ENCODE measurements around the gene CAPN15.

DNA sequence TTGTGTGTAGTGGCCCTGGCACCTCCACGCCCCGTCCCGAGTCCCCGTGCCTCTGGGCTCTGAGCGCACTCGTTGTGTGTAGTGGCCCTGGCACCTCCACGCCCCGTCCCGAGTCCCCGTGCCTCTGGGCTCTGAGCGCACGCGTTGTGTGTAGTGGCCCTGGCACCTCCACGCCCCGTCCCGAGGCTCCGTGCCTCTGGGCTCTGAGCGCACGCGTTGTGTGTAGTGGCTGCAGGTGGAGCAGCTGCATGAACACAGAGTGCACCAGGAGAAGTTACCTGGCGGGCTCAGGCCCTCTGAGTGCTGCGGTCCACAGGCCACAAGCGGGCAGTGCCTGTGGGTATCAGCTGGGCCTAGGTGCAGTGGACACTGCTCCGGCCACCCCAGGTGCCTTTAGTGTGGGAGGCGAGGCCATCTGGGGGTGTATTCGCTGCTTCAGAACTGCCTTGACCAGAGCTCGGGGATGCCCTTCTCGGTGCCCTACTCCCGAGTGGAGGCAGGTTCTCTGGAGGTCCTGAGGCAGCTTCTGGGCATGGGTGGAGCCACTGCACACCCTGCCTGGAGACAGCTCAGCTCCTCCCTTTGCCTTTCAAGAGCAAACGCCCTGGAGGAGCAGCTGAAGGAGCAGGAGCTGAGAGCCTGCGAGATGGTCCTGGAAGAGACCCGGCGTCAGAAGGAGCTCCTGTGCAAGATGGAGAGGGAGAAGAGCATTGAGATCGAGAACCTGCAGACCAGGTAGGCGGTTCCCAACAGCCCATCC is 17.3 kb upstream of the CAPN15 start:
- TF ChIP-seq POLR2AphosphoS5 (IDR thresholded peaks at IDR 0.05; ENCODE audit: low read depth, low read length) = no peak
- no peak for TF ChIP-seq POLR2A (IDR thresholded peaks at IDR 0.05; ENCODE audit: low read depth, low read length)

All from GM12891 (cell line).